Right lobe of liver (tissue), 6 donors: ENCODE data around the gene ADGRG2. TPM values are rescaled to one million over a fixed set of nuclear protein-coding genes. Genes with fewer than 3 reads are reported as not detected.
"Not testable (repeated sequence)": the region's sequence is repeated elsewhere in the genome, so short reads cannot be mapped to it uniquely, and the experiment has no call there.

Source experiments
- ATAC-seq, 4 donors: fragments of 200-7000 bp; cut with Tn5 transposase; one replicate each; pipeline ENCODE4 v1.9.1; 2020; ENCODE audit warnings: mild to moderate bottlenecking in 4 of 4, moderate library complexity in 4 of 4
- DNase-seq, 3 donors: peaks; one replicate each; pipeline ENCODE4 v3.0.0-alpha.2; 2020
- H3K27ac ChIP-seq, 3 donors: fragments of 200-600 bp; one replicate each; pipeline ENCODE4 v1.8.0; 2022
- H3K27me3 ChIP-seq, 2 donors: fragments of 200-600 bp; one replicate each; pipeline ENCODE4 v1.8.0; 2022
- H3K36me3 ChIP-seq, 4 donors: fragments of 200-600 bp; sonication (generic) in 1 of 4; one replicate each; pipeline versions ENCODE4 v1.5.1 to v1.8.0; 2017 to 2022; ENCODE audit warnings: control low read depth in 1 of 4
- H3K4me1 ChIP-seq, 4 donors: fragments of 200-600 bp; sonication (generic) in 1 of 4; one replicate each; pipeline versions ENCODE4 v1.5.1 to v1.8.0; 2017 to 2022; ENCODE audit warnings: control low read depth in 1 of 4
- H3K4me3 ChIP-seq, 3 donors: fragments of 200-600 bp; one replicate each; pipeline ENCODE4 v1.8.0; 2022
- H3K9me3 ChIP-seq, 4 donors: fragments of 200-600 bp; sonication (generic) in 1 of 4; one replicate each; pipeline versions ENCODE4 v1.5.1 to v1.8.0; 2017 to 2022; ENCODE audit warnings: control low read depth in 1 of 4
- CTCF ChIP-seq, 4 donors: fragments of 200-600 bp in 3 of 4; fragments of 450-650 bp in 1 of 4; IDR thresholded peaks; one replicate each; pipeline versions ENCODE4 v1.5.1 to v1.8.0; 2016 to 2022; ENCODE audit warnings: antibody characterized with exemption in 4 of 4, mild to moderate bottlenecking in 2 of 4
- POLR2A ChIP-seq: fragments of 450-650 bp; IDR thresholded peaks from one replicate; pipeline ENCODE4 v1.6.1; 2017; ENCODE audit warnings: antibody characterized with exemption, mild to moderate bottlenecking
- WGBS: methylation state at CpG from one replicate; pipeline ENCODE4 v1.1.6; 2018; ENCODE audit warnings: low coverage, low lambda C conversion rate; ENCODE audit not compliant: insufficient coverage; ENCODE audit errors: missing lambda C conversion rate; 5-methylcytosine and 5-hydroxymethylcytosine counted together
- intact Hi-C, 2 donors: fragments of 100-400 bp; cut with DNase I; formaldehyde crosslinking; loops; one replicate each; pipeline versions ENCODE4 v1.11.2 to v1.14.1; 2022
- total RNA-seq, 6 experiments: library from RNA; depleted of rRNA in 2 of 6; stranded (reverse); fragments of >200 nt in 2 of 6; fragmentation: NEBNext Ultra II Directional in 3 of 6; extraction: Animal tissue kit (Norgen Biotek cat#: 25700) in 3 of 6; gene quantifications; one replicate each; pipeline versions ENCODE4 v1.1.0 to v1.2.4, GENCODE V29; 2016 to 2023
- donor health status: DM: no; HTN: yes; CAD: no.
- donor health status: DM: no; HTN: no; CAD: no.
- donor health status: DM: no; HTN: no; CAD: no.
- donor health status: DM: no; HTN: yes; CAD: no.
- donor health status: DM: no; HTN: yes; CAD: no.

The ADGRG2 gene
- total RNA-seq, 6 experiments from 2014 or later: 0.53 to 3.5 (median 2.1) TPM

- TF ChIP-seq CTCF (IDR thresholded peaks at IDR 0.05) (no peak), POLR2A (peak; percentile 22)
- DNase-seq: peak in 2 of 3 donors; percentile 53 to 57
- 43% methylated on average over 1 of the region's 6 CpGs for WGBS
- peak overlapping the region; percentile 30 to 53 (median 32) for H3K4me3 ChIP-seq
- no peaks in the 10 kb centered on the region for H3K27me3 ChIP-seq
- no peaks in the 10 kb centered on the region for H3K9me3 ChIP-seq
- ATAC-seq: peak; percentile 31 to 66 (median 40)
- peak overlapping the region in 2 of 3 donors; percentile 23 to 42 for H3K27ac ChIP-seq
- intact Hi-C loops: no loop called here
- H3K4me1 ChIP-seq: no peaks in the 10 kb centered on the region
- H3K36me3 ChIP-seq: no peaks in the 10 kb centered on the region
Measured at GRCh38 chrX:18981124-18981807, 141.0 kb downstream of the ADGRG2 start.

- H3K9me3 ChIP-seq, ATAC-seq, DNase-seq, H3K36me3 ChIP-seq, H3K4me1 ChIP-seq, intact Hi-C loops, H3K27me3 ChIP-seq: not testable (repeated sequence)
- peak; percentile 36 for TF ChIP-seq POLR2A
- TF ChIP-seq CTCF (IDR thresholded peaks at IDR 0.05): peak in 1 of 4 donors; percentile 20
- peak overlapping the region in 1 of 3 donors; percentile 57 for H3K27ac ChIP-seq
- WGBS: 22% methylated on average over 6 of the region's 6 CpGs
- peak overlapping the region in 1 of 3 donors; percentile 18 for H3K4me3 ChIP-seq
Measured at GRCh38 chrX:18980262-18980661, 142.0 kb downstream of the ADGRG2 start.

GRCh38 chrX:18974993-18975392 is 147.3 kb downstream of the ADGRG2 start:
- intact Hi-C loops: no loop called here
- Histone ChIP-seq H3K9me3 (no peaks in the 10 kb centered on the region), H3K4me1 (no peaks in the 10 kb centered on the region), H3K27me3 (no peaks in the 10 kb centered on the region), H3K4me3 (no peak overlapping the region), H3K36me3 (no peaks in the 10 kb centered on the region), H3K27ac (no peak overlapping the region)
- TF ChIP-seq POLR2A (no peak), CTCF (IDR thresholded peaks at IDR 0.05) (no peak)
- 68% methylated on average over 7 of the region's 7 CpGs for WGBS
- ATAC-seq: no peak
- DNase-seq: no peak

- no peak for ATAC-seq
Measured at GRCh38 chrX:18973527-18974192, 148.6 kb downstream of the ADGRG2 start.

More at GRCh38 chrX:18973527-18974192, 148.6 kb downstream of the ADGRG2 start:
- Histone ChIP-seq H3K9me3 (no peaks in the 10 kb centered on the region), H3K4me1 (no peaks in the 10 kb centered on the region), H3K36me3 (no peaks in the 10 kb centered on the region), H3K27me3 (no peaks in the 10 kb centered on the region), H3K4me3 (no peak overlapping the region), H3K27ac (no peak overlapping the region)
- TF ChIP-seq CTCF (IDR thresholded peaks at IDR 0.05) (no peak), POLR2A (no peak)
- intact Hi-C loops: no loop called here
- WGBS: 63% methylated on average over 7 of the region's 7 CpGs
- no peak for DNase-seq
